Endothelial cell (in vitro differentiated cells): Measurements from ENCODE around the gene GRIN2D. TPM values are rescaled to one million over a fixed set of nuclear protein-coding genes. Genes with fewer than 3 reads are reported as not detected.
"Not testable (repeated sequence)": the region's sequence is repeated elsewhere in the genome, so short reads cannot be mapped to it uniquely, and the experiment has no call there.

Source experiments
- DNase-seq: peaks from one replicate; pipeline ENCODE4 v3.0.0; 2021; ENCODE audit warnings: low spot score
- H3K27ac Mint-ChIP-seq: one replicate; pipeline ENCODE4 v1.8.0; 2021; ENCODE audit warnings: mixed read lengths, inconsistent platforms; ENCODE audit not compliant: unreplicated experiment
- H3K27me3 Mint-ChIP-seq: one replicate; pipeline ENCODE4 v1.8.0; 2021; ENCODE audit warnings: mild to moderate bottlenecking, moderate library complexity, mixed read lengths, inconsistent platforms; ENCODE audit not compliant: unreplicated experiment
- H3K36me3 Mint-ChIP-seq: one replicate; pipeline ENCODE4 v1.8.0; 2021; ENCODE audit warnings: mild to moderate bottlenecking, low read depth, mixed read lengths, inconsistent platforms; ENCODE audit not compliant: unreplicated experiment
- H3K4me1 Mint-ChIP-seq: one replicate; pipeline ENCODE4 v1.8.0; 2021; ENCODE audit warnings: mild to moderate bottlenecking, mixed read lengths, inconsistent platforms; ENCODE audit not compliant: unreplicated experiment
- H3K4me3 Mint-ChIP-seq: one replicate; pipeline ENCODE4 v1.8.0; 2021; ENCODE audit warnings: mild to moderate bottlenecking, mixed read lengths, inconsistent platforms; ENCODE audit not compliant: unreplicated experiment
- H3K9me3 Mint-ChIP-seq: one replicate; pipeline ENCODE4 v1.8.0; 2021; ENCODE audit warnings: mixed read lengths, inconsistent platforms; ENCODE audit not compliant: unreplicated experiment
- total RNA-seq: library from RNA; stranded (reverse); fragmentation: NEBNext Ultra II Directional; extraction: Animal tissue kit (Norgen Biotek cat#: 25700); gene quantifications from one replicate; pipeline ENCODE4 v1.2.1, GENCODE V29; 2021; ENCODE audit not compliant: unreplicated experiment
- TF ChIP-seq, protein P1 (sequence below): fragments of 200-600 bp; sonication (generic); IDR thresholded peaks from one replicate; pipeline ENCODE4 v1.5.0; 2021; ENCODE audit warnings: antibody characterized with exemption; ENCODE audit not compliant: unreplicated experiment

Gene GRIN2D
- total RNA-seq, 1 donor from 2014 or later, result 25.2 TPM

GRCh38 chr19:48371367-48371766, 22.1 kb upstream of the GRIN2D start:
- H3K27ac Mint-ChIP-seq, result no peak overlapping the region
- no peaks in the 10 kb centered on the region for H3K4me1 Mint-ChIP-seq
- no peaks in the 10 kb centered on the region for H3K9me3 Mint-ChIP-seq
- DNase-seq, result no peak
- H3K27me3 Mint-ChIP-seq, result peaks cover 2% of the 10 kb centered on the region
- H3K36me3 Mint-ChIP-seq, result no peaks in the 10 kb centered on the region
- no peak overlapping the region for H3K4me3 Mint-ChIP-seq
- TF ChIP-seq, protein P1, sequence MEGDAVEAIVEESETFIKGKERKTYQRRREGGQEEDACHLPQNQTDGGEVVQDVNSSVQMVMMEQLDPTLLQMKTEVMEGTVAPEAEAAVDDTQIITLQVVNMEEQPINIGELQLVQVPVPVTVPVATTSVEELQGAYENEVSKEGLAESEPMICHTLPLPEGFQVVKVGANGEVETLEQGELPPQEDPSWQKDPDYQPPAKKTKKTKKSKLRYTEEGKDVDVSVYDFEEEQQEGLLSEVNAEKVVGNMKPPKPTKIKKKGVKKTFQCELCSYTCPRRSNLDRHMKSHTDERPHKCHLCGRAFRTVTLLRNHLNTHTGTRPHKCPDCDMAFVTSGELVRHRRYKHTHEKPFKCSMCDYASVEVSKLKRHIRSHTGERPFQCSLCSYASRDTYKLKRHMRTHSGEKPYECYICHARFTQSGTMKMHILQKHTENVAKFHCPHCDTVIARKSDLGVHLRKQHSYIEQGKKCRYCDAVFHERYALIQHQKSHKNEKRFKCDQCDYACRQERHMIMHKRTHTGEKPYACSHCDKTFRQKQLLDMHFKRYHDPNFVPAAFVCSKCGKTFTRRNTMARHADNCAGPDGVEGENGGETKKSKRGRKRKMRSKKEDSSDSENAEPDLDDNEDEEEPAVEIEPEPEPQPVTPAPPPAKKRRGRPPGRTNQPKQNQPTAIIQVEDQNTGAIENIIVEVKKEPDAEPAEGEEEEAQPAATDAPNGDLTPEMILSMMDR, result no peak

GRCh38 chr19:48371771-48372170, 21.7 kb upstream of the GRIN2D start:
- not testable (repeated sequence) for H3K27me3 Mint-ChIP-seq, DNase-seq, H3K4me3 Mint-ChIP-seq, H3K27ac Mint-ChIP-seq, H3K36me3 Mint-ChIP-seq, H3K9me3 Mint-ChIP-seq, H3K4me1 Mint-ChIP-seq

GRCh38 chr19:48372904-48373303, 20.6 kb upstream of the GRIN2D start:
- peak overlapping the region; percentile 18 for H3K27ac Mint-ChIP-seq
- no peak for DNase-seq
- H3K4me1 Mint-ChIP-seq, result no peaks in the 10 kb centered on the region
- TF ChIP-seq, protein P1, result no peak
- no peaks in the 10 kb centered on the region for H3K9me3 Mint-ChIP-seq
- H3K27me3 Mint-ChIP-seq, result peaks cover 2% of the 10 kb centered on the region
- H3K4me3 Mint-ChIP-seq, result no peak overlapping the region
- no peaks in the 10 kb centered on the region for H3K36me3 Mint-ChIP-seq

DNA sequence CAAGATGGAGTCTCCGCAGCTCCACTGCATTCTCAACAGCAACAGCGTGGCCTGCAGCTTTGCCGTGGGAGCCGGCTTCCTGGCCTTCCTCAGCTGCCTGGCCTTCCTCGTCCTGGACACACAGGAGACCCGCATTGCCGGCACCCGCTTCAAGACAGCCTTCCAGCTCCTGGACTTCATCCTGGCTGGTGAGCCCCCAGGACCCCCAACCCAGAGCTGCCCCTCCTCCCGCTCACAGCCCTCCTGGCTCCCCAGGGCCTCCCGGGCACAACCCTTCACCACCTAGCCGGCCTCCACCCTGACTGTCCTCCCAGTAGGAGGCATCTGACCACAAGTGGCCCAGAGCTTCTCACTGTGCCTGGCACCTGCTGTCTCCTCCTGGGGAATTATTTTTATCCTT, 19.9 kb upstream of the GRIN2D start:
- Mint-ChIP-seq H3K4me3 (no peak overlapping the region), H3K36me3 (no peaks in the 10 kb centered on the region), H3K27ac (no peak overlapping the region), H3K4me1 (no peaks in the 10 kb centered on the region), H3K27me3 (peaks cover 4% of the 10 kb centered on the region), H3K9me3 (no peaks in the 10 kb centered on the region)
- no peak for DNase-seq
- TF ChIP-seq, protein P1, result no peak

DNA sequence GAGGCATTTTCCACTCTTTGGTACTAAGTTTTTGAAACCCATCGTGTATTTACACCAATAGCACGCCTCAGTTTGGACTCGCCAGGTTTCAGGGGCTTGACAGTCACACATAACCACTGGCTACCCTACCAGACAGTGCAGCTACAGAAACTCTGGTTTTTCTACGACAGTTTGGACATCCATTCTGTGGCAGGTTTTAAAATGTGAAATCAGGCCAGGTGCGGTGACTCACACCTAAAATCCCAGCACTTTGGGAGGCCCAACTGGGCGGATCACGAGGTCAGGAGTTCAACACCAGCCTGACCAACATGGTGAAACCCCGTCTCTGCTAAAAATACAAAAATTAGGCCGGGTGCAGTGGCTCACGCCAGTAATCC, 15.3 kb upstream of the GRIN2D start:
- TF ChIP-seq, protein P1, result no peak

GRCh38 chr19:48379058-48379457, 14.4 kb upstream of the GRIN2D start:
- Mint-ChIP-seq H3K9me3 (no peaks in the 10 kb centered on the region), H3K27ac (no peak overlapping the region), H3K4me1 (peaks cover 2% of the 10 kb centered on the region), H3K36me3 (peaks cover 15% of the 10 kb centered on the region), H3K4me3 (no peak overlapping the region), H3K27me3 (peaks cover 3% of the 10 kb centered on the region)
- no peak for DNase-seq
- TF ChIP-seq, protein P1, result no peak

More for the DNA sequence above, 15.3 kb upstream of the GRIN2D start:
- Mint-ChIP-seq H3K27ac (no peak overlapping the region), H3K4me3 (no peak overlapping the region), H3K27me3 (peaks cover 3% of the 10 kb centered on the region), H3K4me1 (no peaks in the 10 kb centered on the region), H3K9me3 (no peaks in the 10 kb centered on the region), H3K36me3 (peaks cover 11% of the 10 kb centered on the region)
- DNase-seq, result no peak
